Esophagus muscularis mucosa (tissue), 4 donors: Measurements from ENCODE around the gene HAAO. TPM values are rescaled to one million over a fixed set of nuclear protein-coding genes. Genes with fewer than 3 reads are reported as not detected.

Source experiments
- DNase-seq: peaks from one replicate; pipeline ENCODE4 v3.0.0-alpha.2; 2017; ENCODE audit errors: extremely low spot score
- H3K27ac ChIP-seq, 4 donors: fragments of 200-600 bp; sonication (generic); replicated peaks in 1 of 4; 1 replicate in 3 of 4; 2 replicates in 1 of 4; pipeline ENCODE4 v1.5.1; 2016 to 2019; ENCODE audit warnings: mild to moderate bottlenecking in 1 of 4
- H3K27me3 ChIP-seq, 4 donors: fragments of 200-600 bp; sonication (generic); one replicate each; pipeline versions ENCODE4 v1.5.1 to v1.6.0; 2016 to 2019
- H3K36me3 ChIP-seq, 4 donors: fragments of 200-600 bp; sonication (generic); one replicate each; pipeline ENCODE4 v1.5.1; 2016 to 2019
- H3K4me1 ChIP-seq, 4 donors: fragments of 200-600 bp; sonication (generic); one replicate each; pipeline ENCODE4 v1.5.1; 2016 to 2019
- H3K4me3 ChIP-seq, 4 donors: fragments of 200-600 bp; sonication (generic); 1 replicate in 2 of 4; 2 replicates in 2 of 4; pipeline ENCODE4 v1.5.1; 2016 to 2019; ENCODE audit warnings: mild to moderate bottlenecking in 4 of 4, moderate library complexity in 1 of 4
- H3K9me3 ChIP-seq, 4 donors: fragments of 200-600 bp; sonication (generic); 1 replicate in 3 of 4; 2 replicates in 1 of 4; pipeline ENCODE4 v1.5.1; 2016 to 2019
- EP300 ChIP-seq: sonication (generic); formaldehyde crosslinking; IDR thresholded peaks from one replicate; pipeline ENCODE4 v1.6.1; 2017; ENCODE audit warnings: antibody characterized with exemption
- POLR2A ChIP-seq: fragments of 450-650 bp; IDR thresholded peaks from one replicate; pipeline ENCODE4 v1.6.1; 2017; ENCODE audit warnings: antibody characterized with exemption, moderate library complexity, mild to moderate bottlenecking, low read depth
- POLR2AphosphoS5 ChIP-seq, 2 donors: sonication (generic); formaldehyde crosslinking; IDR thresholded peaks; one replicate each; pipeline ENCODE4 v1.6.1; 2017; ENCODE audit warnings: antibody characterized with exemption in 2 of 2
- WGBS: methylation state at CpG from one replicate; pipeline ENCODE4 v1.1.5; 2018; 5-methylcytosine and 5-hydroxymethylcytosine counted together
- intact Hi-C: fragments of 100-400 bp; cut with DNase I; formaldehyde crosslinking; loops from one replicate; pipeline ENCODE4 v1.15.1; 2023
- total RNA-seq, 4 donors: library from RNA; depleted of rRNA; stranded (reverse); fragments of >200 nt; gene quantifications; one replicate each; pipeline versions ENCODE4 v1.1.0 to v1.2.1, GENCODE V29; 2016
- TF ChIP-seq, protein P1 (sequence below), 3 experiments: fragments of 200-600 bp in 2 of 3; fragments of 450-650 bp in 1 of 3; sonication (generic) in 2 of 3; IDR thresholded peaks; one replicate each; pipeline ENCODE4 v1.5.1; 2017 to 2019; ENCODE audit warnings: antibody characterized with exemption in 3 of 3, mild to moderate bottlenecking in 2 of 3, moderate library complexity in 1 of 3

Gene HAAO
- total RNA-seq, 4 donors from 2014 or later = 2.9 to 4.8 (median 4.0) TPM

DNA sequence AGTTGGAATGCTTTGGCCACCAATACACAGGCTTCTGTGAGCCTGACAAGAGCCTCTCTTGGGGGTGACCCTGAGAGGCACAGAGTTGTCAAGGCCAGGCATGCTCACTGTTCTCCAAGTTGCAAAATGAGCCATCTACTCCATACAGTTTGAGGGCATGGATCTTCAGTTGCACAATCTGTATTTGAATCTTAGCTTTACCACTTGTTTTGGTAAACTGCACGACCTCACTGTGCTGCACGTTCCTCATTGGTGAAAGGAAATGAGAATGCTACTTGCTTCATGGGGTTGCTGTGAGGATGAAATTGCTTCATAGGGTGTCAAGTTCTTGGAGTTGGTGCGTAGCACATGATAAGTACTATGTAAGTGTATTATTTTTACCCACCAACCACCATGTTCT lies 12.0 kb upstream of the HAAO start:
- DNase-seq = no peak
- intact Hi-C loops = no loop called here
- Histone ChIP-seq H3K27me3 (no peaks in the 10 kb centered on the region), H3K4me3 (no peak overlapping the region), H3K27ac (no peak overlapping the region), H3K9me3 (no peaks in the 10 kb centered on the region), H3K4me1 (peaks cover 5 to 21% (median 19%) of the 10 kb centered on the region in 4 donors), H3K36me3 (no peaks in the 10 kb centered on the region)
- 79% methylated on average over 3 of the region's 3 CpGs for WGBS
- TF ChIP-seq, protein P1, sequence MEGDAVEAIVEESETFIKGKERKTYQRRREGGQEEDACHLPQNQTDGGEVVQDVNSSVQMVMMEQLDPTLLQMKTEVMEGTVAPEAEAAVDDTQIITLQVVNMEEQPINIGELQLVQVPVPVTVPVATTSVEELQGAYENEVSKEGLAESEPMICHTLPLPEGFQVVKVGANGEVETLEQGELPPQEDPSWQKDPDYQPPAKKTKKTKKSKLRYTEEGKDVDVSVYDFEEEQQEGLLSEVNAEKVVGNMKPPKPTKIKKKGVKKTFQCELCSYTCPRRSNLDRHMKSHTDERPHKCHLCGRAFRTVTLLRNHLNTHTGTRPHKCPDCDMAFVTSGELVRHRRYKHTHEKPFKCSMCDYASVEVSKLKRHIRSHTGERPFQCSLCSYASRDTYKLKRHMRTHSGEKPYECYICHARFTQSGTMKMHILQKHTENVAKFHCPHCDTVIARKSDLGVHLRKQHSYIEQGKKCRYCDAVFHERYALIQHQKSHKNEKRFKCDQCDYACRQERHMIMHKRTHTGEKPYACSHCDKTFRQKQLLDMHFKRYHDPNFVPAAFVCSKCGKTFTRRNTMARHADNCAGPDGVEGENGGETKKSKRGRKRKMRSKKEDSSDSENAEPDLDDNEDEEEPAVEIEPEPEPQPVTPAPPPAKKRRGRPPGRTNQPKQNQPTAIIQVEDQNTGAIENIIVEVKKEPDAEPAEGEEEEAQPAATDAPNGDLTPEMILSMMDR (IDR thresholded peaks at IDR 0.05) = no peak
- no peak for TF ChIP-seq POLR2AphosphoS5 (IDR thresholded peaks at IDR 0.05)
- TF ChIP-seq EP300 = no peak
- TF ChIP-seq POLR2A = no peak

DNA sequence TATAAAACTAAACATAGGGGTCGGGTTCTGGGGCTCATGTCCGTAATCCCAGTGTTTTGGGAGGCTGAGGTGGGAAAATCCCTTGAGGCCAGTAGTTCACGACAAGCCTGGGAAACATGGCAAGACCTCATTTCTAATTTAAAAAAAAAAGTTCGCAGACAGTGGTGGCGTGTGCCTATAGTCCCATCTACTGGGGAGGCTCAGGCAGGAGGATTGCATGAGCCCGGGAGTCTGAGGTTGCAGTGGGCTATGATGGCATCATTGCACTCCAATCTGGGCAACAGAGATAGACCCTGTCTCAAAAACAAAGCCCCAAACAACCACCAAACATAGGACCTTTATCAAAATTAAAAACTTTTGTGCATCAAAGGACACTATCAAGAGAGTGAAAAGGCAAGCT lies 9.8 kb upstream of the HAAO start:
- TF ChIP-seq, protein P1 (IDR thresholded peaks at IDR 0.05) = no peak
- TF ChIP-seq EP300 (no peak), POLR2A (no peak), POLR2AphosphoS5 (IDR thresholded peaks at IDR 0.05) (no peak)
- H3K4me3 ChIP-seq = no peak overlapping the region
- no peaks in the 10 kb centered on the region for H3K36me3 ChIP-seq
- H3K27me3 ChIP-seq = no peaks in the 10 kb centered on the region
- no peak for DNase-seq
- WGBS = 89% methylated on average over 6 of the region's 6 CpGs
- H3K27ac ChIP-seq = no peak overlapping the region
- intact Hi-C loops = no loop called here
- no peaks in the 10 kb centered on the region for H3K9me3 ChIP-seq
- peaks cover 0 to 13% (median 11%) of the 10 kb centered on the region in 4 donors for H3K4me1 ChIP-seq

DNA sequence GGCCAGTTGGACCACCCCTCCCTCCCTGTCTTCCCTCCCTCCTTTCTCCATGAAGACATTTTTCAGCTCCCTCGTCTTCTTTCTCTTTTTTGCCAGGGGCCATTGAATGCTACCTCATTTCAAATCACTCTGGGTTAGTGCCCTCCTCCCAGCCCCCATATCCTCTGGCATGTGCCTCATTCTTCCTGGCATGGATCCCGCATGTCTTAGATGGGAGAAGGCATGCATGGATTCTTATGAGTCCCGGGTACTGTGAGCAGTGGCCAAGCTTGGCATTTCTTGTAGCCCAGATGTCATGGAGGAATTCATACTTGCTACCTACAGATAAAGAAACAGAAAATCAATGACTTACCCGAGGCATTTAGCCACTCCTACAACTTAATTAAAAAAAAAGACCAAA lies 9.0 kb upstream of the HAAO start:
- Histone ChIP-seq H3K27me3 (no peaks in the 10 kb centered on the region), H3K36me3 (no peaks in the 10 kb centered on the region), H3K27ac (peak overlapping the region in 1 of 4 donors; percentile 29), H3K4me1 (peaks cover 0 to 16% (median 12%) of the 10 kb centered on the region in 4 donors), H3K9me3 (no peaks in the 10 kb centered on the region), H3K4me3 (no peak overlapping the region)
- TF ChIP-seq POLR2AphosphoS5 (IDR thresholded peaks at IDR 0.05) (no peak), EP300 (no peak), POLR2A (no peak)
- TF ChIP-seq, protein P1 (IDR thresholded peaks at IDR 0.05) = no peak
- WGBS = 40% methylated on average over 4 of the region's 4 CpGs
- DNase-seq = no peak
- intact Hi-C loops = no loop called here

DNA sequence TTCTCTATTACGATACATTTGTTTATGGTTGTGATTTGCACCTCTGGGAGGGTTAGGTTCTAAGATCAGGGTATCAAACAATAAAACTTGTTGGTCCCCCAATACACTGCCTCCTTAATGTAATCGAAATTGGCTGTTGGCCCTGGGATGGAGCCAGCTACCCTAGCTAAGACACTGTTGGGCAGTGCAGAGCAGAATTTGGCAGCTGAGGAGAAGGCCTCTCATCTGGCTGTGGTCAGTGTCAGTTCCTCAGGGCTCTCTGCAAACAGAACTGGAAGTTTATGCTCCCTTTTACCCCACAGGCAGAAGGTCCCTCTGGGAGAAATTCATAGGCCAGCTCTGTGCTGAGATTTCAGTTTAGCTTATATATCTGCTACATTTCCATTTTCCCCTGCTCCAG lies 8.6 kb upstream of the HAAO start:
- TF ChIP-seq EP300 (no peak), POLR2AphosphoS5 (IDR thresholded peaks at IDR 0.05) (no peak), POLR2A (no peak)
- TF ChIP-seq, protein P1 (IDR thresholded peaks at IDR 0.05) = no peak
- Histone ChIP-seq H3K27ac (peak overlapping the region in 1 of 4 donors; percentile 29), H3K4me3 (no peak overlapping the region), H3K36me3 (no peaks in the 10 kb centered on the region), H3K9me3 (no peaks in the 10 kb centered on the region), H3K27me3 (no peaks in the 10 kb centered on the region), H3K4me1 (peaks cover 0 to 20% (median 16%) of the 10 kb centered on the region in 4 donors)
- 79% methylated on average over 2 of the region's 2 CpGs for WGBS
- intact Hi-C loops = no loop called here
- no peak for DNase-seq

DNA sequence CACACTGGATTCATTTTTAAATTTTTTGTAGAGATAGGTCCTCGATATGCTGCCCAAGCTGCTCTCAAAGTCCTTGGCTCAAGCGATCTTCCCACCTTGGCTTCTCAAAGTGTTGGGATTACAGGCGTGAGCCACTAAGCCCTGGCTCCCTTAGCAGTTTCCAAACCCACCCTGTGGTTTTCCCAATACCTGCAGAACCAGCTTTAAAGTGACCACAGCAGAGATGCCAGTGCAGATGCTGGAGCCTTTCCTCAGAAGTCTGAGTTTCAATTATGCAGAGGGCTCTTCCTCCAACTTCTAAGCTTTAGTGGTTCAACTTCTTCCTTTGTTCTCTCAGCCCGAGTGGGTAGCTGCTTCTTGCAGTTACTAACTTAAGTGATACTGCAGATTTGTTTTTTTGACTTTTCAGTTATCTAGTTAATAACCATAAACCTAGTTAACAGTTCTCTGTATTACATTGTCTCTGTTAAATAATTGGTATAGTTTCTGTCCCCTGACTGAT lies 8.1 kb upstream of the HAAO start:
- peak overlapping the region in 1 of 4 donors; percentile 29 for H3K27ac ChIP-seq
- H3K27me3 ChIP-seq = no peaks in the 10 kb centered on the region
- H3K4me3 ChIP-seq = no peak overlapping the region
- intact Hi-C loops = no loop called here
- H3K4me1 ChIP-seq = peaks cover 0 to 24% (median 20%) of the 10 kb centered on the region in 4 donors
- no peaks in the 10 kb centered on the region for H3K9me3 ChIP-seq
- no peak for DNase-seq
- no peaks in the 10 kb centered on the region for H3K36me3 ChIP-seq
- WGBS = 97% methylated on average over 4 of the region's 4 CpGs
- TF ChIP-seq POLR2A = no peak
- TF ChIP-seq, protein P1 (IDR thresholded peaks at IDR 0.05) = no peak
- no peak for TF ChIP-seq EP300
- TF ChIP-seq POLR2AphosphoS5 (IDR thresholded peaks at IDR 0.05) = no peak
